Cardiac muscle cell (in vitro differentiated cells and primary cell): ENCODE measurements around the gene PMF1. TPM values are rescaled to one million over a fixed set of nuclear protein-coding genes. Genes with fewer than 3 reads are reported as not detected.

ENCODE experiments used
- DNase-seq, 2 donors: peaks; one replicate each; pipeline versions ENCODE4 v3.0.0 to v3.0.0-alpha.2; 2010 to 2017; ENCODE audit warnings: low read depth in 1 of 2, low spot score in 1 of 2
- H3K27ac ChIP-seq: fragments of 200-600 bp; sonication (generic); 2 replicates; pipeline ENCODE4 v1.5.1; 2016
- H3K27me3 ChIP-seq: fragments of 200-600 bp; sonication (generic); 2 replicates; pipeline ENCODE4 v1.6.0; 2016; ENCODE audit warnings: control low read depth
- H3K36me3 ChIP-seq: fragments of 200-600 bp; sonication (generic); 2 replicates; pipeline ENCODE4 v1.5.1; 2016; ENCODE audit warnings: control low read depth
- H3K4me1 ChIP-seq: fragments of 200-600 bp; sonication (generic); 2 replicates; pipeline ENCODE4 v1.8.1; 2017; ENCODE audit warnings: low read depth, mild to moderate bottlenecking, mixed run types
- H3K4me3 ChIP-seq: fragments of 200-600 bp; sonication (generic); 2 replicates; pipeline ENCODE4 v1.5.1; 2016; ENCODE audit warnings: mild to moderate bottlenecking
- H3K9me3 ChIP-seq: fragments of 200-600 bp; sonication (generic); 2 replicates; pipeline ENCODE4 v1.5.1; 2017; ENCODE audit warnings: low read depth, mild to moderate bottlenecking, control low read depth
- polyA plus RNA-seq: library from polyadenylated mRNA; unstranded; fragments of >200 nt; fragmentation: Nextera tagmentation; extraction: Ambion mirVana; gene quantifications from 2 replicates; pipeline ENCODE4 v1.2.1, GENCODE V29; 2016
- total RNA-seq: library from RNA; depleted of rRNA; stranded (reverse); fragments of >200 nt; gene quantifications from 2 replicates; pipeline ENCODE4 v1.2.3, GENCODE V29; 2016
- TF ChIP-seq, protein P1 (sequence below): IDR thresholded peaks from 2 replicates; pipeline ENCODE4 v1.5.1; 2012; ENCODE audit warnings: low read depth, mild to moderate bottlenecking, low read length

Gene PMF1
- total and polyA plus RNA-seq, 2 experiments from 2014 or later = 106 to 151 TPM

DNA sequence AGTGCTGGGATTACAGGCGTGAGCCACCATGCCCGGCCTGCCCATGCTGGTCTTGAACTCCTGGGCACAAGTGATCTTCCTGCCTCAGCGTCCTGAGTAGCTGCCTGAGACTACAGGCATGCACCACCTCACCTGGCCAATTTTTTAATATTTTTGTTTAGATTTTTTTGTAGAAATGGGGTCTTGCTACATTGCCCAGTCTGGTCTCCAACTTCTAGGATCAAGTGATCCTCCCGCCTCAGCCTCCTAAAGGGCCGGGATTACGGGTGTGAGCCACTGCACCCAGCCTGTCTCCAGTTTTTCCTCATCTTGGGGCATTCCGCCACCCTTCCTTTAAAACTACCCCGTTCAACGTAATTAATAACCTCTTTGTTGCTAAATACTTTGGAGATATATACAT is 7.4 kb downstream of the PMF1 start:
- H3K27ac ChIP-seq = no peak overlapping the region
- DNase-seq = no peak
- no peak overlapping the region for H3K4me3 ChIP-seq
- H3K36me3 ChIP-seq = peaks cover 14% of the 10 kb centered on the region
- TF ChIP-seq, protein P1, sequence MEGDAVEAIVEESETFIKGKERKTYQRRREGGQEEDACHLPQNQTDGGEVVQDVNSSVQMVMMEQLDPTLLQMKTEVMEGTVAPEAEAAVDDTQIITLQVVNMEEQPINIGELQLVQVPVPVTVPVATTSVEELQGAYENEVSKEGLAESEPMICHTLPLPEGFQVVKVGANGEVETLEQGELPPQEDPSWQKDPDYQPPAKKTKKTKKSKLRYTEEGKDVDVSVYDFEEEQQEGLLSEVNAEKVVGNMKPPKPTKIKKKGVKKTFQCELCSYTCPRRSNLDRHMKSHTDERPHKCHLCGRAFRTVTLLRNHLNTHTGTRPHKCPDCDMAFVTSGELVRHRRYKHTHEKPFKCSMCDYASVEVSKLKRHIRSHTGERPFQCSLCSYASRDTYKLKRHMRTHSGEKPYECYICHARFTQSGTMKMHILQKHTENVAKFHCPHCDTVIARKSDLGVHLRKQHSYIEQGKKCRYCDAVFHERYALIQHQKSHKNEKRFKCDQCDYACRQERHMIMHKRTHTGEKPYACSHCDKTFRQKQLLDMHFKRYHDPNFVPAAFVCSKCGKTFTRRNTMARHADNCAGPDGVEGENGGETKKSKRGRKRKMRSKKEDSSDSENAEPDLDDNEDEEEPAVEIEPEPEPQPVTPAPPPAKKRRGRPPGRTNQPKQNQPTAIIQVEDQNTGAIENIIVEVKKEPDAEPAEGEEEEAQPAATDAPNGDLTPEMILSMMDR = no peak
- H3K4me1 ChIP-seq = no peaks in the 10 kb centered on the region
- H3K9me3 ChIP-seq = no peaks in the 10 kb centered on the region
- no peaks in the 10 kb centered on the region for H3K27me3 ChIP-seq

DNA sequence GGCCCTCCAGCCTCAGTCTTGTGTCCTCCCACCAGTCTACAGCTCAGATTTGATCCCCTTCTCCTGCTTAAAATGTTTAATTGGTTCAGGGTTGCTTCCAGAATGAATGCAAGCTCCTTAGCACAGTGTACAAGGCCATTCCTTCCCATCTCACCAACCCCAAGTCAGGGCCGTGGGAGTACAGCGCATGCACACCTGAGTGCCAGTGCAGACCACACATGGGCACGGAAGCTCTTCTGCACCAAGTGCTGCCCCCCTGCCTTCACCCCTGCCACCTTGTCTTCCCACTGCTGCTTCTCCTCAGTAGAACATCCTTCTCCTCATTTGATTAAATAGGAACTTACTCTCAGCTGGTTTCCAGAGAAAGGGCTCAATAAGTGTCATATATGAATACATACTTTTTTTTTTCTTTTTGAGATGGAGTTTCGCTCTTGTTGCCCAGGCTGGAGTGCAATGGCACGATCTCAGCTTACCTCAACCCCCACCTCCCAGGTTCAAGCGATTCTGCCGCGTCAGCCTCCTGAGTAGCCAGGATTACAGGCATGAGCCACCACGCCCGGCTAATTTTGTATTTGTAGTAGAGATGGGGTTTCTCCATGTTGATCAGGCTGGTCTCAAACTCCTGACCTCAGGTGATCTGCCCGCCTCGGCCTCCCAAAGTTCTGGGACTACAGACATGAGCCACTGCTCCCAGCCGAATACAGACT is 9.3 kb downstream of the PMF1 start:
- Histone ChIP-seq H3K4me3 (no peak overlapping the region), H3K4me1 (no peaks in the 10 kb centered on the region), H3K27me3 (no peaks in the 10 kb centered on the region), H3K36me3 (peaks cover 22% of the 10 kb centered on the region), H3K9me3 (no peaks in the 10 kb centered on the region), H3K27ac (no peak overlapping the region)
- TF ChIP-seq, protein P1 = no peak
- no peak for DNase-seq

DNA sequence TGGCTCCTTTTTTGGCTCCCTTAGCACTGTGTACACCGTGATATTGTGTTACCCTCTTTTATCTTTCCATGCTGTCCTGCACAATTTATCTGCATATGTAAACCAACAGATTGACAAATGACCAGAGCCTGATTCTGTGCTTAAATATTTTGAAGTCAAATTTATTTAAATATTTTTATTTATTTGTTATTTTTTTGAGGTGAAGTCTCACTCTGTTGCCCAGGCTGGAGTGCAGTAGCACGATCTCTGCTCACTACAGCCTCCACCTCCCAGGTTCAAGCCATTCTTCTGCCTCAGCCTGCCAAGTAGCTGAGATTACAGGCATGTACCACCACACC is 12.8 kb downstream of the PMF1 start:
- H3K27ac ChIP-seq = no peak overlapping the region
- peaks cover 20% of the 10 kb centered on the region for H3K36me3 ChIP-seq
- no peak overlapping the region for H3K4me3 ChIP-seq
- DNase-seq = no peak
- no peaks in the 10 kb centered on the region for H3K9me3 ChIP-seq
- TF ChIP-seq, protein P1 = no peak
- H3K27me3 ChIP-seq = no peaks in the 10 kb centered on the region
- H3K4me1 ChIP-seq = no peaks in the 10 kb centered on the region

DNA sequence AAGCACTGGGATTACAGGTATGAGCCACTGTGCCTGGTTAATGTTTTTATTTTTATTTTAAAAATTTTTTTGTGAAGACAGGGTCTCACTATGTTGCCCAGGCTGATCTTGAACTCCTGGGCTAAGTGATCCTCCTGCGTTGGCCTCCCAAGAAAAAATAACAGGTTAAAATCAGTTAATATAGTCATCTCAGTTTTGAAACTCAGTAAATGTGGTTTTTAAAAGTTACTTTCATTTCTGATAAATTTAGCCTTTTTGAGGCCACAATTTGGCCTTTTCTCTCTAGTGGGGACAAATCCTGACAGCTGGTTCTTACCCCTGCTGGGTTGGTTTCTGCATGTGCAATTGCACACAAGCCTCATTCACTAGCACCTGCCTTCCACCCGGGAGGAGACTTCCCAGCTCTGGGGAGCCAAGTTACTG is 13.3 kb downstream of the PMF1 start:
- TF ChIP-seq, protein P1 = no peak
- H3K27ac ChIP-seq = no peak overlapping the region
- no peaks in the 10 kb centered on the region for H3K9me3 ChIP-seq
- H3K36me3 ChIP-seq = peaks cover 16% of the 10 kb centered on the region
- H3K27me3 ChIP-seq = no peaks in the 10 kb centered on the region
- no peaks in the 10 kb centered on the region for H3K4me1 ChIP-seq
- no peak for DNase-seq
- H3K4me3 ChIP-seq = no peak overlapping the region

DNA sequence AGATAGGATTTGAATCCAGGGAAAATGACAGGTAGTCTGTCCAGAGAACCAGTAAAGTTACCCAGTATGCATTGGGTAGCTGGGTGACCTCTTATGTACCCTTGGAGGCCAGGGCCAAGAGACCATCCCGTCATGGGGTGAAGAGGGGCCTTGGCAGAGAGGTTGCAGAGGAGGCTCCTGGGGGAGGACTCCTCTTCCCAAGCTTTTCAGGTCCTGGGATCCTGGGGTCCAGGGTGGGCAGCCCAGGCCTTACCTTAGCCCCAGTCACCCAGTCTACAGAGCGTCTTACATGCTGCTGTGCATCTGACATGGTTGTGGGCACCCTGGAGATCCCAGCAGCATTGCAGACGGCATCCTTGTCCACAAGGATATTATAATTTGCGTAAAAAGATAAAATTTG is 14.0 kb downstream of the PMF1 start:
- peaks cover 16% of the 10 kb centered on the region for H3K36me3 ChIP-seq

More for the DNA sequence above, 14.0 kb downstream of the PMF1 start:
- H3K9me3 ChIP-seq = no peaks in the 10 kb centered on the region
- no peaks in the 10 kb centered on the region for H3K4me1 ChIP-seq
- DNase-seq = no peak
- H3K27ac ChIP-seq = no peak overlapping the region
- TF ChIP-seq, protein P1 = no peak
- no peak overlapping the region for H3K4me3 ChIP-seq
- no peaks in the 10 kb centered on the region for H3K27me3 ChIP-seq
